C4-2B (cell line): ENCODE data around the gene MIR17HG.

ENCODE experiments used
- ZFX ChIP-seq: fragments of 450-650 bp; IDR thresholded peaks from 2 replicates; pipeline ENCODE4 v1.6.1; 2017
- TF ChIP-seq, protein P1 (sequence below): fragments of 450-650 bp; conservative IDR thresholded peaks from 2 replicates; pipeline ENCODE4 v1.5.1; 2017; ENCODE audit warnings: mild to moderate bottlenecking

DNA sequence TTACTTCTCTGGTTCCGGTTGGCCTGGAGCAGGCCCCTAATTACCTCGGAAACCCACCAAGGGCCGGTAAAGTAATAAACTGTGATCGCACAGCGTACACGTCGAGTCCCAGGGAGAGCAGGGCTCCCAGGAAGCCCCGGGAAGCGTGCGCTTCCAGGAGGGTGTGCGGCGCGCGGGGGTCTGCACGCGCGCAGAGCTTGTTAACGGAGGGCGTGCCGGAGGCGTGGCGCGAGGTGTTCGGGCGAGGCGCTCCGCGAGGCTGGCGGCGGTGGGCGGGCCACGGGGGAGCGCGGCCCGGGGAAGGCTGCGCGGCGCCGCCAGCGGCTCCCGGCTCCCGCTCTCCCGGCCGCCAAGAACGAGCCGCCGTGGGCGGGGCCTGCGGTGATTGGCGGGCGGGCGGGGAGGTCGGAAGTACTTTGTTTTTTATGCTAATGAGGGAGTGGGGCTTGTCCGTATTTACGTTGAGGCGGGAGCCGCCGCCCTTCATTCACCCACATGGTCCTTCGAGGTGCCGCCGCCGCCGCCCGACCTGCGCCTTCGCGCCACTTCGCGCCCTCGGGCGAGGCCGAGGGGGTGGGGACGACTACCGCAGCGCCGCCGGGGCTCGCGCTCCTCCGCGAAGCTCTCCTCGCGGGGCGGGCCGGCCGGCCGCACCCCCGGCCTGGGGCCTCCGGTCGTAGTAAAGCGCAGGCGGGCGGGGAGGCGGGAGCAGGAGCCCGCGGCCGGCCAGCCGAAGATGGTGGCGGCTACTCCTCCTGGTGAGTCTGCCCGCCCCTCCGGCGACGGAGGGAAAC lies at the start of gene MIR17HG:
- TF ChIP-seq, protein P1, sequence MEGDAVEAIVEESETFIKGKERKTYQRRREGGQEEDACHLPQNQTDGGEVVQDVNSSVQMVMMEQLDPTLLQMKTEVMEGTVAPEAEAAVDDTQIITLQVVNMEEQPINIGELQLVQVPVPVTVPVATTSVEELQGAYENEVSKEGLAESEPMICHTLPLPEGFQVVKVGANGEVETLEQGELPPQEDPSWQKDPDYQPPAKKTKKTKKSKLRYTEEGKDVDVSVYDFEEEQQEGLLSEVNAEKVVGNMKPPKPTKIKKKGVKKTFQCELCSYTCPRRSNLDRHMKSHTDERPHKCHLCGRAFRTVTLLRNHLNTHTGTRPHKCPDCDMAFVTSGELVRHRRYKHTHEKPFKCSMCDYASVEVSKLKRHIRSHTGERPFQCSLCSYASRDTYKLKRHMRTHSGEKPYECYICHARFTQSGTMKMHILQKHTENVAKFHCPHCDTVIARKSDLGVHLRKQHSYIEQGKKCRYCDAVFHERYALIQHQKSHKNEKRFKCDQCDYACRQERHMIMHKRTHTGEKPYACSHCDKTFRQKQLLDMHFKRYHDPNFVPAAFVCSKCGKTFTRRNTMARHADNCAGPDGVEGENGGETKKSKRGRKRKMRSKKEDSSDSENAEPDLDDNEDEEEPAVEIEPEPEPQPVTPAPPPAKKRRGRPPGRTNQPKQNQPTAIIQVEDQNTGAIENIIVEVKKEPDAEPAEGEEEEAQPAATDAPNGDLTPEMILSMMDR, result no peak
- no peak for TF ChIP-seq ZFX
